HepG2 (cell line): ENCODE results near the gene HSPB6. TPM values are rescaled to one million over a fixed set of nuclear protein-coding genes. Genes with fewer than 3 reads are reported as not detected.

ENCODE experiments used
- ARNTL ChIP-seq: sonication (generic); formaldehyde crosslinking; IDR thresholded peaks from 2 replicates; pipeline ENCODE4 v1.4.0; 2020; ENCODE audit warnings: mild to moderate bottlenecking, missing genetic modification reagents
- ATAD3A ChIP-seq: sonication (generic); formaldehyde crosslinking; IDR thresholded peaks from 2 replicates; pipeline ENCODE4 v1.4.0; 2020; ENCODE audit warnings: missing genetic modification reagents
- CBX2 ChIP-seq, 2 experiments: fragments of 200-600 bp in 1 of 2; sonication (generic); formaldehyde crosslinking in 1 of 2; IDR thresholded peaks; 2 replicates each; pipeline versions ENCODE4 v1.7.0 to v1.8.1; 2018 to 2022; ENCODE audit warnings: low read depth in 2 of 2, low read length in 1 of 2, mild to moderate bottlenecking in 1 of 2, missing genetic modification reagents in 1 of 2
- HNRNPL ChIP-seq: fragments of 200-400 bp; formaldehyde crosslinking; IDR thresholded peaks from 2 replicates; pipeline ENCODE4 v1.6.1; 2017; ENCODE audit warnings: mild to moderate bottlenecking, low read depth, low read length
- MAFG ChIP-seq: sonication (generic); formaldehyde crosslinking; IDR thresholded peaks from 2 replicates; pipeline ENCODE4 v1.5.1; 2020; ENCODE audit warnings: mild to moderate bottlenecking, missing genetic modification reagents
- TAF15 ChIP-seq: fragments of 200-400 bp; formaldehyde crosslinking; IDR thresholded peaks from one replicate; pipeline ENCODE4 v1.6.1; 2018; ENCODE audit warnings: mild to moderate bottlenecking, low read depth, low read length; ENCODE audit not compliant: poor library complexity, severe bottlenecking
- XBP1 ChIP-seq: sonication (generic); formaldehyde crosslinking; IDR thresholded peaks from 2 replicates; pipeline ENCODE4 v1.5.0; 2020; ENCODE audit warnings: missing genetic modification reagents
- ZFY ChIP-seq: sonication (generic); formaldehyde crosslinking; IDR thresholded peaks from 2 replicates; pipeline ENCODE4 v1.4.0; 2020; ENCODE audit warnings: missing genetic modification reagents
- ZNF264 ChIP-seq: sonication (generic); formaldehyde crosslinking; IDR thresholded peaks from 2 replicates; pipeline ENCODE4 v1.4.0; 2020; ENCODE audit warnings: missing genetic modification reagents
- ZNF781 ChIP-seq: sonication (generic); formaldehyde crosslinking; IDR thresholded peaks from 2 replicates; pipeline ENCODE4 v1.5.1; 2020; ENCODE audit warnings: borderline replicate concordance, mild to moderate bottlenecking, missing genetic modification reagents; ENCODE audit errors: not compliant biosample characterization
- polyA plus RNA-seq, 8 experiments: library from polyadenylated mRNA; depleted of rRNA in 3 of 8; stranded (reverse) in 7 of 8; unstranded in 1 of 8; fragments of >200 nt; fragmentation: Illumina TruSeq in 4 of 8; extraction: Trizol in 4 of 8; gene quantifications; 2 replicates each; pipeline versions ENCODE4 v1.2.1 to v1.2.3, GENCODE V29; 2011 to 2016; ENCODE audit warnings: low read depth in 4 of 8, missing spikeins in 1 of 8, mixed read lengths in 1 of 8; ENCODE audit not compliant: insufficient read depth in 1 of 8
- total RNA-seq, 5 experiments: library from RNA; depleted of rRNA; stranded (reverse); fragments of >200 nt; fragmentation: Illumina TruSeq; extraction: Trizol; gene quantifications; 2 replicates each; pipeline ENCODE4 v1.2.3, GENCODE V29; 2016; ENCODE audit warnings: low read depth in 1 of 5
- TF ChIP-seq, protein P1 (sequence below): sonication (generic); formaldehyde crosslinking; IDR thresholded peaks from 2 replicates; pipeline ENCODE4 v1.9.0; 2021; ENCODE audit warnings: mild to moderate bottlenecking, missing genetic modification reagents
- TF ChIP-seq, protein P2 (sequence below): sonication (generic); formaldehyde crosslinking; conservative IDR thresholded peaks from 2 replicates; pipeline ENCODE4 v1.4.0; 2020; ENCODE audit warnings: missing genetic modification reagents
- TF ChIP-seq, protein P3 (sequence below): sonication (generic); formaldehyde crosslinking; IDR thresholded peaks from 2 replicates; pipeline ENCODE4 v1.4.0; 2020; ENCODE audit warnings: low read depth, missing genetic modification reagents
- TF ChIP-seq, protein P4 (sequence below): sonication (generic); formaldehyde crosslinking; IDR thresholded peaks from 2 replicates; pipeline ENCODE4 v1.5.0; 2020; ENCODE audit warnings: mild to moderate bottlenecking, missing genetic modification reagents, borderline replicate concordance

The HSPB6 gene
- total and polyA plus RNA-seq, 2 of the 13 experiments (the other 11 are each of a cell fraction or from before 2014, with no cell fraction given): 0.18 TPM; not detected in 1

DNA sequence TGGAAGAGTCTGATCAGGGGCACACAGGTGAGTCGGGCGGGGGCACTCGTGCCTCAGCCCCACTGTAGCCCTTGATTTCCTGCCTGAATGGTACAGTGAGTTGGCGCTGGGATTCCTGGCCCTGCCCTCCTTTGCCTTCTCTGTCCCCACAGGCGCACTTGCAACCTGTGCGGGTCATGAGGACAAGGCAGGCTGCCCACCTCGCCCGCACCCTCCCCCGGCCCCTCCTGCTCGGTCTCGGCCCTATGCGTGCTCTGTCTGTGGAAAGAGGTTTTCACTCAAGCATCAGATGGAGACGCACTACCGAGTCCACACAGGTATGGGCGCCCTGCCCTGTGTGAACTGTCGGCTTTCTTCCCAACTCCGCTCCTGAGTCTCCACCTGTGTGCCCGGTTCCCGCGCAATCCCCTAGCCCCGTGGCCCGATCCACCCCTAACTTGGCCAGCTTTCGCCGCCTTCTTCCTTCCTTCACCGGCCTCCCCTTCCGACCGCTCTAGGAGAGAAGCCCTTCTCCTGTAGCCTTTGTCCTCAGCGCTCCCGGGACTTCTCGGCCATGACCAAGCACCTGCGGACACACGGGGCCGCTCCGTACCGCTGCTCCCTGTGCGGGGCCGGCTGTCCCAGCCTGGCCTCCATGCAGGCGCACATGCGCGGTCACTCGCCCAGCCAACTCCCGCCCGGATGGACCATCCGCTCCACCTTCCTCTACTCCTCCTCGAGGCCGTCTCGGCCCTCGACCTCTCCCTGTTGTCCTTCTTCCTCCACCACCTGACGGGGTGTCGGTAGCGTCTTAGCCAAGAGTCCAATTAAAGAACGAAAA lies 40.6 kb downstream of the HSPB6 start (continued):
- TF ChIP-seq ARNTL (CRISPR knock-in tag): peak; percentile 18; the same call in 1 of the 2 replicates
- TF ChIP-seq ZNF781 (CRISPR knock-in tag): peak; percentile 93
- TF ChIP-seq, protein P1, sequence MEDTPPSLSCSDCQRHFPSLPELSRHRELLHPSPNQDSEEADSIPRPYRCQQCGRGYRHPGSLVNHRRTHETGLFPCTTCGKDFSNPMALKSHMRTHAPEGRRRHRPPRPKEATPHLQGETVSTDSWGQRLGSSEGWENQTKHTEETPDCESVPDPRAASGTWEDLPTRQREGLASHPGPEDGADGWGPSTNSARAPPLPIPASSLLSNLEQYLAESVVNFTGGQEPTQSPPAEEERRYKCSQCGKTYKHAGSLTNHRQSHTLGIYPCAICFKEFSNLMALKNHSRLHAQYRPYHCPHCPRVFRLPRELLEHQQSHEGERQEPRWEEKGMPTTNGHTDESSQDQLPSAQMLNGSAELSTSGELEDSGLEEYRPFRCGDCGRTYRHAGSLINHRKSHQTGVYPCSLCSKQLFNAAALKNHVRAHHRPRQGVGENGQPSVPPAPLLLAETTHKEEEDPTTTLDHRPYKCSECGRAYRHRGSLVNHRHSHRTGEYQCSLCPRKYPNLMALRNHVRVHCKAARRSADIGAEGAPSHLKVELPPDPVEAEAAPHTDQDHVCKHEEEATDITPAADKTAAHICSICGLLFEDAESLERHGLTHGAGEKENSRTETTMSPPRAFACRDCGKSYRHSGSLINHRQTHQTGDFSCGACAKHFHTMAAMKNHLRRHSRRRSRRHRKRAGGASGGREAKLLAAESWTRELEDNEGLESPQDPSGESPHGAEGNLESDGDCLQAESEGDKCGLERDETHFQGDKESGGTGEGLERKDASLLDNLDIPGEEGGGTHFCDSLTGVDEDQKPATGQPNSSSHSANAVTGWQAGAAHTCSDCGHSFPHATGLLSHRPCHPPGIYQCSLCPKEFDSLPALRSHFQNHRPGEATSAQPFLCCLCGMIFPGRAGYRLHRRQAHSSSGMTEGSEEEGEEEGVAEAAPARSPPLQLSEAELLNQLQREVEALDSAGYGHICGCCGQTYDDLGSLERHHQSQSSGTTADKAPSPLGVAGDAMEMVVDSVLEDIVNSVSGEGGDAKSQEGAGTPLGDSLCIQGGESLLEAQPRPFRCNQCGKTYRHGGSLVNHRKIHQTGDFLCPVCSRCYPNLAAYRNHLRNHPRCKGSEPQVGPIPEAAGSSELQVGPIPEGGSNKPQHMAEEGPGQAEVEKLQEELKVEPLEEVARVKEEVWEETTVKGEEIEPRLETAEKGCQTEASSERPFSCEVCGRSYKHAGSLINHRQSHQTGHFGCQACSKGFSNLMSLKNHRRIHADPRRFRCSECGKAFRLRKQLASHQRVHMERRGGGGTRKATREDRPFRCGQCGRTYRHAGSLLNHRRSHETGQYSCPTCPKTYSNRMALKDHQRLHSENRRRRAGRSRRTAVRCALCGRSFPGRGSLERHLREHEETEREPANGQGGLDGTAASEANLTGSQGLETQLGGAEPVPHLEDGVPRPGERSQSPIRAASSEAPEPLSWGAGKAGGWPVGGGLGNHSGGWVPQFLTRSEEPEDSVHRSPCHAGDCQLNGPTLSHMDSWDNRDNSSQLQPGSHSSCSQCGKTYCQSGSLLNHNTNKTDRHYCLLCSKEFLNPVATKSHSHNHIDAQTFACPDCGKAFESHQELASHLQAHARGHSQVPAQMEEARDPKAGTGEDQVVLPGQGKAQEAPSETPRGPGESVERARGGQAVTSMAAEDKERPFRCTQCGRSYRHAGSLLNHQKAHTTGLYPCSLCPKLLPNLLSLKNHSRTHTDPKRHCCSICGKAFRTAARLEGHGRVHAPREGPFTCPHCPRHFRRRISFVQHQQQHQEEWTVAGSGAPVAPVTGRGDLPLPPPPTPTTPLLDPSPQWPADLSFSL: 0 out of 2 replicates have a peak, but pooled peaks have one; percentile 9
- TF ChIP-seq CBX2 (IDR thresholded peaks at IDR 0.05; ENCODE audit: low read depth, low read length): no peak
- no peak for TF ChIP-seq CBX2 (CRISPR knock-in tag; IDR thresholded peaks at IDR 0.05; ENCODE audit: low read depth)
- TF ChIP-seq, protein P2, sequence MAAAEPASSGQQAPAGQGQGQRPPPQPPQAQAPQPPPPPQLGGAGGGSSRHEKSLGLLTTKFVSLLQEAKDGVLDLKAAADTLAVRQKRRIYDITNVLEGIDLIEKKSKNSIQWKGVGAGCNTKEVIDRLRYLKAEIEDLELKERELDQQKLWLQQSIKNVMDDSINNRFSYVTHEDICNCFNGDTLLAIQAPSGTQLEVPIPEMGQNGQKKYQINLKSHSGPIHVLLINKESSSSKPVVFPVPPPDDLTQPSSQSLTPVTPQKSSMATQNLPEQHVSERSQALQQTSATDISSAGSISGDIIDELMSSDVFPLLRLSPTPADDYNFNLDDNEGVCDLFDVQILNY (CRISPR knock-in tag): peak; percentile 52; the same call in 1 of the 2 replicates
- TF ChIP-seq HNRNPL: 0 out of 2 replicates have a peak, but pooled peaks have one; percentile 13
- TF ChIP-seq, protein P3, sequence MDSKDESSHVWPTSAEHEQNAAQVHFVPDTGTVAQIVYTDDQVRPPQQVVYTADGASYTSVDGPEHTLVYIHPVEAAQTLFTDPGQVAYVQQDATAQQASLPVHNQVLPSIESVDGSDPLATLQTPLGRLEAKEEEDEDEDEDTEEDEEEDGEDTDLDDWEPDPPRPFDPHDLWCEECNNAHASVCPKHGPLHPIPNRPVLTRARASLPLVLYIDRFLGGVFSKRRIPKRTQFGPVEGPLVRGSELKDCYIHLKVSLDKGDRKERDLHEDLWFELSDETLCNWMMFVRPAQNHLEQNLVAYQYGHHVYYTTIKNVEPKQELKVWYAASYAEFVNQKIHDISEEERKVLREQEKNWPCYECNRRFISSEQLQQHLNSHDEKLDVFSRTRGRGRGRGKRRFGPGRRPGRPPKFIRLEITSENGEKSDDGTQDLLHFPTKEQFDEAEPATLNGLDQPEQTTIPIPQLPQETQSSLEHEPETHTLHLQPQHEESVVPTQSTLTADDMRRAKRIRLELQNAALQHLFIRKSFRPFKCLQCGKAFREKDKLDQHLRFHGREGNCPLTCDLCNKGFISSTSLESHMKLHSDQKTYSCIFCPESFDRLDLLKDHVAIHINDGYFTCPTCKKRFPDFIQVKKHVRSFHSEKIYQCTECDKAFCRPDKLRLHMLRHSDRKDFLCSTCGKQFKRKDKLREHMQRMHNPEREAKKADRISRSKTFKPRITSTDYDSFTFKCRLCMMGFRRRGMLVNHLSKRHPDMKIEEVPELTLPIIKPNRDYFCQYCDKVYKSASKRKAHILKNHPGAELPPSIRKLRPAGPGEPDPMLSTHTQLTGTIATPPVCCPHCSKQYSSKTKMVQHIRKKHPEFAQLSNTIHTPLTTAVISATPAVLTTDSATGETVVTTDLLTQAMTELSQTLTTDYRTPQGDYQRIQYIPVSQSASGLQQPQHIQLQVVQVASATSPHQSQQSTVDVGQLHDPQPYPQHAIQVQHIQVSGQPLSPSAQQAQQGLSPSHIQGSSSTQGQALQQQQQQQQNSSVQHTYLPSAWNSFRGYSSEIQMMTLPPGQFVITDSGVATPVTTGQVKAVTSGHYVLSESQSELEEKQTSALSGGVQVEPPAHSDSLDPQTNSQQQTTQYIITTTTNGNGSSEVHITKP (CRISPR knock-in tag): no peak
- TF ChIP-seq ZNF264 (CRISPR knock-in tag): no peak
- TF ChIP-seq, protein P4, sequence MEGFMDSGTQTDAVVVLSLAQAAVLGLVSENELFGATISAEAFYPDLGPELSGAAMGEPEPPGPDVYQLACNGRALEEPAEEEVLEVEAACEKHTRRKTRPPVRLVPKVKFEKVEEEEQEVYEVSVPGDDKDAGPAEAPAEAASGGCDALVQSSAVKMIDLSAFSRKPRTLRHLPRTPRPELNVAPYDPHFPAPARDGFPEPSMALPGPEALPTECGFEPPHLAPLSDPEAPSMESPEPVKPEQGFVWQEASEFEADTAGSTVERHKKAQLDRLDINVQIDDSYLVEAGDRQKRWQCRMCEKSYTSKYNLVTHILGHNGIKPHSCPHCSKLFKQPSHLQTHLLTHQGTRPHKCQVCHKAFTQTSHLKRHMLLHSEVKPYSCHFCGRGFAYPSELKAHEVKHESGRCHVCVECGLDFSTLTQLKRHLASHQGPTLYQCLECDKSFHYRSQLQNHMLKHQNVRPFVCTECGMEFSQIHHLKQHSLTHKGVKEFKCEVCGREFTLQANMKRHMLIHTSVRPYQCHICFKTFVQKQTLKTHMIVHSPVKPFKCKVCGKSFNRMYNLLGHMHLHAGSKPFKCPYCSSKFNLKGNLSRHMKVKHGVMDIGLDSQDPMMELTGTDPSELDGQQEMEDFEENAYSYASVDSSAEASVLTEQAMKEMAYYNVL (CRISPR knock-in tag): no peak
- TF ChIP-seq ZFY (CRISPR knock-in tag): no peak
- TF ChIP-seq MAFG: 0 out of 2 replicates have a peak, but pooled peaks have one; percentile 39
- TF ChIP-seq XBP1: no peak
- TF ChIP-seq ATAD3A (CRISPR knock-in tag): no peak
- TF ChIP-seq TAF15: no peak
